GM21367 (cell line): ENCODE data around the gene DSCAM.
"Not testable (repeated sequence)": the region's sequence is repeated elsewhere in the genome, so short reads cannot be mapped to it uniquely, and the experiment has no call there.

Experiments
- ATAC-seq: cut with Tn5 transposase; IDR thresholded peaks from one replicate; pipeline ENCODE4 v1.9.1; 2021; ENCODE audit not compliant: unreplicated experiment

DSCAM gene

GRCh38 chr21:40337981-40338380, 509.0 kb downstream of the DSCAM start:
- no peak for ATAC-seq

GRCh38 chr21:40335704-40336103, 511.3 kb downstream of the DSCAM start:
- ATAC-seq = no peak

DNA sequence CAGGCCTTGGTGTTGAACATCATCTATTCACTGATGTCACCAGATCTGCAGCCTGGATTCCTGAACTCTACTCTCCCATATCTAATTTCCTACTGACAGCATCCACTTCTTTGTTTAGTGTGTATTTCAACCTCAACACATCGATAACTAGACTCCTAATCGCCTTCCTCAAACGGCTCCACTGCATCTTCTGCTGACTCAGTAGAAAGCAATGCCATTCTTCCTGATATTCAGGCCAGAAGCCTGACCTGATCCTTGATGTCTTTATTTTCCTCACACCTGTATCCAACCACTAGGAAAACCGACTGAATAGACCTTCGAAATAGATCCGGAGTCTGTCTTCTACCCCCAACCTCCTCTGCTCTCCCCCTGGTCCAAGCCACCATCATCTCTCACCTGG, 512.8 kb downstream of the DSCAM start:
- ATAC-seq = no peak

DNA sequence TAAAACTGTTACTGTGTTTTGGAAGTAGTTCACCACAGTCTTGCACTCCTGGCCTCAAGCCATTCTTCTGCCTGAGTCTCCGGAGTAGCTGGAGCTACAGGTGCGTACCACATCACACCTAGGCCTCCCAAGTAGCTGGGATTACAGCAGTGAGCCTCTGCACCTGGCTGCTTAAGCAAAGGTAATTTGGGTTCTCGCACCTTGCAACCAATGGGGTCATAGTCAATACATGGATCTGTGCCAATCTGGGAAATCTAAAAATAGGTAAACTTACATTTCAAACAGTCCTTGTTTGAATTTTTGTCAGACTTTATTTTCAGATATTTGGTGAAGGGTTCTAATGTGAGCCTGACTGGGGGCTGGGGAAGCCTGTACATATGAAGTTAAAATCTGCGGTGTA, 513.2 kb downstream of the DSCAM start:
- ATAC-seq = no peak

GRCh38 chr21:40331804-40332203, 515.2 kb downstream of the DSCAM start:
- ATAC-seq = no peak

GRCh38 chr21:40331172-40331571, 515.8 kb downstream of the DSCAM start:
- no peak for ATAC-seq

GRCh38 chr21:40324389-40324788, 522.6 kb downstream of the DSCAM start:
- no peak for ATAC-seq

DNA sequence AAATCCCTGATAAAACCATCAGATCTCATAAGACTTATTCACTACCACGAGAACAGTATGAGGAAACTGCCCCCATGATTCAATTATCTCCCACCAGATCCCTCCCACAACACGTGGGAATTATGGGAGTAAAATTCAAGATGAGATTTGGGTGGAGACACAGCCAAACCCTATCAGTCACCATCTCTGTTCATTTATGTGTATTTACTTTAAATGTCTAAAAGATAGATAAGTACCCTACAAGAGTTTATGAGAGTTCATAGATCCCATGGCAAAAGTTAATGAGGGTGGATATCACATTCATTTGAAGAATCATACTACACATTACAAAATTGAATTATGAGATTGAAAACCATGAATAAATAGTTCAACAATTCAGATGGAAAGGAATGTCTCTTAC, 526.2 kb downstream of the DSCAM start:
- ATAC-seq = not testable (repeated sequence)

- ATAC-seq = no peak
Observed at GRCh38 chr21:40318371-40318770, 528.6 kb downstream of the DSCAM start.

- no peak for ATAC-seq
Observed at GRCh38 chr21:40316104-40316503, 530.9 kb downstream of the DSCAM start.

DNA sequence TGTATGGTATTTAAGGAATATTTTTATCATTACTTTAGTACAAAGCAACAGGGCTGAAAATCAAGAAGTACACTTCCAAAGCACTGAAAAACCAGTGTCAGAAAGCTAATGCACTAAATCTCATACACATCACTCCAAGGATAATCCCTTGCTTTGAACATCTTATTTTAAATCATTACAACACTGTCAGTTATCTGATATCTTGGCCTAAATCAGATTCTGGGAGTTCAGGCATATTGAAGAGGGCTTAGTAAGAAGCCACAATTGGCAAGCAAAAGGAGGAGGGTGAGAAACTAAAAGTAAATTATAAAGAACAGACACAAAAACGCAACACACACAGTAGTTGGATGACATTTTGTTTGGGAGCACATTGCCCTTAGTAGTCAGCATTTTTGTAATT, 531.3 kb downstream of the DSCAM start:
- ATAC-seq = no peak

- no peak for ATAC-seq
Observed at GRCh38 chr21:40313260-40313659, 533.7 kb downstream of the DSCAM start.

DNA sequence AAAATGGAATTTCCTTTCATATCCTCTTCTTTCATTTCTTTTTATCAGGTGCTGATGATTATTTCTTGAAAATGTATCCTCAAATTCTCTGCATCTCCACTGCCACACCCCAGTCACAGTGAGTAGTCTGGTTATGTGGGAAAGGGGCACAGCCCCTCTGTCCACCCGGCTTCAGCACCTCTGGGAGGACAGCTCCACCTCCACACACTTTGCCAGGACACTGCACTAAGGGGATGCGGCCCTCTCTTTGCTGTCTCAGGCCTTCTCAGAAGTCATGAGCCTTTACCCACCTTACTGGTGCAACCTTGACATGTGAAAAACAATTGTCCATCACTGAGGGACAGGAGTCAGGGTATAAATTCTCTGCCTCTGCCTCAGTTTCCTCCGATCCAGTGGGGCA, 546.7 kb downstream of the DSCAM start:
- ATAC-seq = no peak

GRCh38 chr21:40299451-40299850, 547.5 kb downstream of the DSCAM start:
- no peak for ATAC-seq

- no peak for ATAC-seq
Observed at GRCh38 chr21:40294345-40294744, 552.6 kb downstream of the DSCAM start.

DNA sequence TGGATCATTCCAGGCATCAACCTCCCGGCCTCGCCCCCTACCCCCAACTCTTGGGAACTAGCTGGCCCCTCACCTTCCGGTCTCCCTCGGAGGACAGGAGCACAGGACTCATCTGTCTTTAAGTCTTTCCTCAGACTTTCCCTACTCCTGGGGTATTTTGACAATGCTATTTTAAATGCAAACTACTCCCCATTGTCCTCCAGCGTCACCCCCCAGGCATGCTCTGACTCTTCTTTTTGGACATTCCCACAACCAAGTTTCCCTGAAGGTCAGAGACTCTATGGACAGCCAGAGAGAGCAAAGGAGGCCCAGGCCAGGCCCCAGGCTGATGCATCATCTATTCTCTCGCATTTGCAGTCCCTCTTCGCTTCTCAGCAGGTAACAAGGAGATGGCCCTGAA, 555.4 kb downstream of the DSCAM start:
- no peak for ATAC-seq

DNA sequence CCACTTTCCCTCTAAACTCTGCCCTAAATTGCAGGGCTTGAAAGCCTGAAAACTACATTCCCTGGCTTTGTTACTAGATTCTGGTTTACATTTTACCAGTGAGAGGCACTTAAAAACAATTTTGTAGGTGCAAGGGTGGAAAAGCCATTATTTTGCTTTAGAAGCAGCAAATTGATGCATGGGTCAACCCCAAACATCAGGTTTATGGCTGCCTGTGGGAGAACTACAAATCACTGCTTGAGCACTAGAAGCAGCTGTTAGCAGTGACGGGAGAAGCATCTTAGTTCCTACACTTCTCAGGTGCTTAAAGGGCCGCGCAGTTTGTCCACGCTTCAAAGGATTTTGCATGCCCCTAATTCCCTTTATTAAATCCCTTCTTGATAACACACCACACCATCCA, 562.5 kb downstream of the DSCAM start:
- no peak for ATAC-seq

- no peak for ATAC-seq
Observed at GRCh38 chr21:40282912-40283886, 563.8 kb downstream of the DSCAM start.

GRCh38 chr21:40278345-40278744, 568.6 kb downstream of the DSCAM start:
- ATAC-seq = no peak

DNA sequence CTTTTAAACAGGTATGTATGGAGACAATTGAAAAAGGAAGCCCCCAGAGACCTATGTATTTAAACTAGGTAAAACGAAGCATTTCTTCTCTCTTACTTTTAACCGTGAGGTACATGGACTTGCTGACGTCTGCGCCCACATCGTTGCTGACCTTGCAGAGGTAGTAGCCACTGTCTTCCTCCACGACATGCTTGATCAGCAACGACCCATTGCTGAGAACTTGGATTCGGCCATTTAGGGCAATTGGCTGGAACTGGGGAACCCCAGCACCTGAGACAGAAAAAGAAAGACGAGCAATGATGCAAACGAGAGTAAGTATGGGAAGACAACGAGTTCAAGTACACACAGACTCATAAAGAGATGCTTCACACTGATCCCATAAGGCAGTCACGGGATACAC, 571.0 kb downstream of the DSCAM start:
- no peak for ATAC-seq

GRCh38 chr21:40272037-40272436, 574.9 kb downstream of the DSCAM start:
- no peak for ATAC-seq

DNA sequence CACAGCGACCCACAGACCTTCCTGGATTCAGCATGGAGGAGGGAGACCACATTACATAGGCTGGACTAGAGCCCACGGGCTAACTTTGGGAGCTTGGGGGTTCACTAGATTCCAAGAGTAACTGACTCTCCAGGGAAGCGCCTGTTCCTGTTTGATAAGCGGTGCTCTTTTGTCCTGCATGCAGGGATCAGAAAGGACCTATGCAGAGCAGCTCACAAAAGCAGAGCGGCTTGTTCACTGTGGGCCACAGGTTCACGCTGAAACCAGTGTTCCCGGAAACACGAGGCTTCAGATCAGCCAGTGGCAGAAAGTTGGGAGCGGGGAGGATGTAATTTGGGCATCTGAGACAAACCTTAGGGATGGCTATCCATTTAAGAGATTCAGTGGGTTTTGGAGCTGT, 575.8 kb downstream of the DSCAM start:
- ATAC-seq = no peak

- no peak for ATAC-seq
Observed at GRCh38 chr21:40270047-40270446, 576.9 kb downstream of the DSCAM start.
